PFSK-1 (cell line): Measurements from ENCODE around the gene RNF145.

Source experiments
- REST ChIP-seq, 2 experiments: IDR thresholded peaks; 2 replicates each; pipeline versions ENCODE4 v1.6.1 to v1.8.0; 2011 to 2012; ENCODE audit warnings: low read depth in 2 of 2, low read length in 2 of 2, control low read depth in 1 of 2, inconsistent platforms in 1 of 2, mild to moderate bottlenecking in 1 of 2, moderate library complexity in 1 of 2; ENCODE audit not compliant: insufficient read depth in 1 of 2
- TAF1 ChIP-seq: IDR thresholded peaks from 2 replicates; pipeline ENCODE4 v1.6.1; 2012; ENCODE audit warnings: low read length, control low read depth, borderline replicate concordance; ENCODE audit not compliant: insufficient read depth

DNA sequence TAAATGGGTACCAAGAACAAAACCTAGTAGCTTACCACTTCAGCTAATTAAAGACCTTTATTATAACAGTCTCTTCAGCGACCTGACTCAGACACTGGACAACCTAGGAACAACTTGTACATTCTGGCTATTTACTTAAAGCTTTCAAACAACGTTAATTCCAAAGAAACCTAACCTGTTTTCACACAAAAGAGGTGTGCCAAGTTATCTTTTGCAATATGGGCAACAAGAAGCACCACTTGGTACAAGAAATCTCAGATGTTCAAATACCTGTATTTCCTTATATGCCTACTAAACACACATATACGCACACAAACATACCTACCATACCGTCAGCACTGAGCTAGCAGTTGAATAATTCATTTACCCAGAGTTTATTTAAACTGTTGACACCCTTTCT, 23.0 kb downstream of the RNF145 start:
- TF ChIP-seq REST (IDR thresholded peaks at IDR 0.05; ENCODE audit: insufficient read depth in 1 of 2, low read depth in 2 of 2, low read length in 2 of 2) (no peak), TAF1 (no peak)
